ENCODE data around the gene HTT.

DNA sequence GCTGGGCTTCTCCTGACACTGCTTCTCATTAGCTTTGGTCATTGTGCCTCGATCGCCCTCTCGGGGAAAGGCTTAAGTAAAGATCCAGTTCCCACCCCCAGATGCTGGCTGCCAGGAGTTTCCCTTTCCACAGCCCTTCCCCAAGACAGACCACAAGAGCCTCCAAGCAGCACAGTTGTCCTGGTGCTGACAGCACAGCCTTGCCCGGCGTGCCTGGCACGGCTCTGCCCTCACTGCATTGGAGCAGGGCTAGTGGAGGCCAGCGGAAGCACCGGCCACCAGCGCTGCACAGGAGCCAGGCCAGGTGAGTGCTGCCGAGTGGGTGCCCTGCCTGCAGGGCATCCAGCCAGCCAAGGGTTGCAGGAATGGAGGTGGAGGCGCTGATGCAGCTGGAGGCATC lies 164.8 kb downstream of the HTT start:
- TF ChIP-seq, protein P1, sequence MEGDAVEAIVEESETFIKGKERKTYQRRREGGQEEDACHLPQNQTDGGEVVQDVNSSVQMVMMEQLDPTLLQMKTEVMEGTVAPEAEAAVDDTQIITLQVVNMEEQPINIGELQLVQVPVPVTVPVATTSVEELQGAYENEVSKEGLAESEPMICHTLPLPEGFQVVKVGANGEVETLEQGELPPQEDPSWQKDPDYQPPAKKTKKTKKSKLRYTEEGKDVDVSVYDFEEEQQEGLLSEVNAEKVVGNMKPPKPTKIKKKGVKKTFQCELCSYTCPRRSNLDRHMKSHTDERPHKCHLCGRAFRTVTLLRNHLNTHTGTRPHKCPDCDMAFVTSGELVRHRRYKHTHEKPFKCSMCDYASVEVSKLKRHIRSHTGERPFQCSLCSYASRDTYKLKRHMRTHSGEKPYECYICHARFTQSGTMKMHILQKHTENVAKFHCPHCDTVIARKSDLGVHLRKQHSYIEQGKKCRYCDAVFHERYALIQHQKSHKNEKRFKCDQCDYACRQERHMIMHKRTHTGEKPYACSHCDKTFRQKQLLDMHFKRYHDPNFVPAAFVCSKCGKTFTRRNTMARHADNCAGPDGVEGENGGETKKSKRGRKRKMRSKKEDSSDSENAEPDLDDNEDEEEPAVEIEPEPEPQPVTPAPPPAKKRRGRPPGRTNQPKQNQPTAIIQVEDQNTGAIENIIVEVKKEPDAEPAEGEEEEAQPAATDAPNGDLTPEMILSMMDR (IDR thresholded peaks at IDR 0.05 in 8 of 11, conservative IDR thresholded peaks at IDR 0.05 in 3 of 11): no peak
- TF ChIP-seq POLR2A (IDR thresholded peaks at IDR 0.05): no peak
- TF ChIP-seq POLR2AphosphoS5 (IDR thresholded peaks at IDR 0.05): no peak

Measured in spleen (tissue), 7 donors.